T-helper 2 cell treated with Interferon-gamma antibody and Interleukin-4, amounts not matched to agents 5 μg/mL and 100 μg/mL, for 36 hours (primary cell): ENCODE results near the gene DEF6.

Experiments used
- DNase-seq: peaks from one replicate; pipeline ENCODE4 v3.0.0; 2021; ENCODE audit warnings: low spot score
- H3K27ac Mint-ChIP-seq: one replicate; pipeline ENCODE4 v1.8.0; 2021; ENCODE audit warnings: mild to moderate bottlenecking, mixed read lengths
- H3K27me3 Mint-ChIP-seq: one replicate; pipeline ENCODE4 v1.8.0; 2021; ENCODE audit warnings: low read depth, mixed read lengths
- H3K36me3 Mint-ChIP-seq: one replicate; pipeline ENCODE4 v1.8.0; 2021; ENCODE audit warnings: low read depth, mixed read lengths
- H3K4me1 Mint-ChIP-seq: one replicate; pipeline ENCODE4 v1.8.0; 2021; ENCODE audit warnings: low read depth, mixed read lengths
- H3K4me3 Mint-ChIP-seq: one replicate; pipeline ENCODE4 v1.8.0; 2022; ENCODE audit warnings: mild to moderate bottlenecking, moderate library complexity, mixed read lengths
- H3K9me3 Mint-ChIP-seq: one replicate; pipeline ENCODE4 v1.8.0; 2021; ENCODE audit warnings: mixed read lengths

Gene DEF6

DNA sequence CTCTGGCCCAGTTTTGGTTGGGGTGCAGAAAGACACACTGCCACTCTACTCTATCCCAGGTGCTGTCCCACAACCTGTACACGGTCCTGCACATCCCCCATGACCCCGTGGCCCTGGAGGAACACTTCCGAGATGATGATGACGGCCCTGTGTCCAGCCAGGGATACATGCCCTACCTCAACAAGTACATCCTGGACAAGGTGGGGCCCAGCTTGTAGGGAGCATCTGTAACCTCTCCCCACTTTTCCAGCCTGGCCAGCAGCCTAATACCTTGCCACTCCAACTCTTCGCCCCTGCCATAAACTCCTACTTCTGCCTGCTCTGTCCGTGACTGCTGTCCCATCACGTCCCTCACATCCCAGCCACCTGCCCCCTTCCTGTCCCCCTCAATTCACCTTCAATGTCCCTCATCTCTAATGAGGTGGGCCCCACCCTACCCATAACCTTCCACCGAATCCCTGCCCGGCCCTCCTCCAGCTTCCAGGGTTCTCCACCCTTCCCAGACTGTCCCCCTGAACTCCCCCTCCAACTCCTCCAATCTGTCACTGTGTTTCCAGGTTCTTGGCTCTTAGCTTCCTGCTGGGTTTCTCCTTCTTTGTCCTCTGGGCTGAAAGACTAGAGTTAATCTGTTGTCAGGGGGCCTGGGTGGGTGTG, 12.1 kb downstream of the DEF6 start:
- Mint-ChIP-seq H3K4me1 (peaks cover 68% of the 10 kb centered on the region), H3K27ac (peak overlapping the region; percentile 95), H3K4me3 (peak overlapping the region; percentile 73), H3K27me3 (no peaks in the 10 kb centered on the region), H3K36me3 (peaks cover 71% of the 10 kb centered on the region), H3K9me3 (no peaks in the 10 kb centered on the region)
- no peak for DNase-seq

DNA sequence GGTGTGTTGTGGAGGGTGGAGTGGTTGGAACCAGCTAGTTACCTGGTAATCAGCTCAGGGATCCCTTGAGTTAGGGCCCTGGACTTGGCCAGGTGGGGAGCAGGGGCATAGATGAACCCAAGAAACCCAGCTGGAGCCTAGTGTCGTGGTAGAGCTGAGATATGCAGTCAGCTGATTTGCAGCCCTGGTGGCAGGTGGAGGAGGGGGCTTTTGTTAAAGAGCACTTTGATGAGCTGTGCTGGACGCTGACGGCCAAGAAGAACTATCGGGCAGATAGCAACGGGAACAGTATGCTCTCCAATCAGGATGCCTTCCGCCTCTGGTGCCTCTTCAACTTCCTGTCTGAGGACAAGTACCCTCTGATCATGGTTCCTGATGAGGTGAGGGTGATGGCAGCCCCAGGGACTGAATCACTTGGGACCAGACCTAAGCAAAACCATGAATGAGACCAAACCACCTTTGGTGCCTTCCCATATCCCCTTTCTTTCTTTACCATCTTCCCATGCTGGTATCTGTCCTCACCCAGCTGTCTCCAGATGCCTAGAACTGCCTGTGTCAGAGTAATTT, 12.7 kb downstream of the DEF6 start:
- Mint-ChIP-seq H3K4me1 (peaks cover 74% of the 10 kb centered on the region), H3K27ac (peak overlapping the region; percentile 95), H3K9me3 (no peaks in the 10 kb centered on the region), H3K36me3 (peaks cover 76% of the 10 kb centered on the region), H3K4me3 (peak overlapping the region; percentile 73), H3K27me3 (no peaks in the 10 kb centered on the region)
- DNase-seq, result no peak

DNA sequence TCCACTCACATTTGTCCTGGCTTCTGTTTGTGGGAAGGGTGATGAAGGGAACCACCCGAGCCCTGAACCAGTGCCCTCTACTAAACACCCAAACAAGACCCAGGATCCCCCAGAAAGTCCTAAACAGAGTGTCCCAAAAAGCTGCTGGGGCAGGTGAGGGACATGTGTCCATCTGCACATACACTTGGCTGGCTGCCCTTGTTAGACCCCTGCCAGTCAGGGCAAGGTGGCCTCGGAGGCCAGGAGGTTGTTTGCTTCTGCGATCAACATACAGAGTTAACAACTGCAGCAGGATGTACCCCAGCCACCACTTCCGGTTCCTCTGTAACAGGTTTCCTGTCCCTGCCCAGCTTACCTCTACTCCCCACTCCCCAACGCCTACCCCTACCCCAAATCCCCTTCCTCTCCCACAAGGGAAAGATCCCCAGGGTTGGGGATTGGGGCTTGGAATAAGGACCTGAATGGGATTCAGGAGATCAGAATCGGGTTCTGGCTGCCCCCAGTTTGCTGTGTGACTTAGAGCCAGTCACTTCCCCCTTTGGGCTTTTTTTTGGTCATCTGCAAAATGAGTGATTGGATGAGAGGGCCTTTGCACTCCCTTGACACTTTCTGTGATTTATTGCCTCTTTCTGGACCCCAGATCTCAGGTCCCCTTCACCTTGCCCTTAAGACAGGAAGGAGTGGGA, 13.9 kb downstream of the DEF6 start:
- DNase-seq, result peak; percentile 42
- Mint-ChIP-seq H3K36me3 (peaks cover 84% of the 10 kb centered on the region), H3K27ac (peak overlapping the region; percentile 95), H3K27me3 (no peaks in the 10 kb centered on the region), H3K9me3 (no peaks in the 10 kb centered on the region), H3K4me1 (peaks cover 79% of the 10 kb centered on the region), H3K4me3 (peak overlapping the region; percentile 73)

DNA sequence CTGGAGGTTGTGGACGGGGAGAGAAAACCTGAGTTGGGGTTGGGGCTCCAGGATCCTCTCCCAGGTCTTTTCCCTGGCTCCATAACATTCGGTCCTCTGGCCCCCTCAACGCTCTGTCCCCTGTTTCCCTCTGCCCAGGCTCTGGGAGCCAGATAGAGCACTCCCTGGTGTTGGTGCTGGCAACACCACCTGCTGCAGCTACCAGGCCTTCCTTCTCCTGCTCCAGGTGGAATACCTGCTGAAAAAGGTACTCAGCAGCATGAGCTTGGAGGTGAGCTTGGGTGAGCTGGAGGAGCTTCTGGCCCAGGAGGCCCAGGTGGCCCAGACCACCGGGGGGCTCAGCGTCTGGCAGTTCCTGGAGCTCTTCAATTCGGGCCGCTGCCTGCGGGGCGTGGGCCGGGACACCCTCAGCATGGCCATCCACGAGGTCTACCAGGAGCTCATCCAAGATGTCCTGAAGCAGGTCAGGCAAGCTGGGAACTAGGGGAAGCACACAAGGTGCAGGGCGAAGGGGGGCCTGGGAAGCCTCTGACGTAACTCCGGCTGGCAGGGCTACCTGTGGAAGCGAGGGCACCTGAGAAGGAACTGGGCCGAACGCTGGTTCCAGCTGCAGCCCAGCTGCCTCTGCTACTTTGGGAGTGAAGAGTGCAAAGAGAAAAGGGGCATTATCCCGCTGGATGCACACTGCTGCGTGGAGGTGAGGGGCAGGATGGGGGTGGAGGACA, 14.6 kb downstream of the DEF6 start:
- Mint-ChIP-seq H3K4me1 (peaks cover 76% of the 10 kb centered on the region), H3K9me3 (no peaks in the 10 kb centered on the region), H3K4me3 (peak overlapping the region; percentile 73), H3K27ac (peak overlapping the region; percentile 95), H3K36me3 (peaks cover 84% of the 10 kb centered on the region), H3K27me3 (no peaks in the 10 kb centered on the region)
- DNase-seq, result no peak

DNA sequence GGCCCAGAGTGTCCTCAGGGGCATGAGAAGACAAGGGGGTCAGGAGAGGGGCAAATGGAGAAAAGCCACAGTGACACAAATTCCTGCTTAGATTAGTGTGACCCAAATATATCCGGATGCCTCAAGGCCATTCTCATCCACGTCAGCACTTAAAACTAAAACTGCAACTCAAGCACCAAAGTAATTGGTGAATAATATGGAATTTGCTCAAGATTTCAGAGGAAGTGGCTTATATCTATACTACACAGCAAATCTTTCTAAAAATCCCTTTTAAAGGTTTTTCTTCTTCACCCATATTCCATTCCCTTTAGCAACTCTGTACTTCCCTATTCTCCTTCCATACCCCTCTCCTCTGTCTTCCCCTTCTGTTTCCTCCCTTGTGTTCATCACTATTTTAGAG, 15.2 kb downstream of the DEF6 start:
- peak overlapping the region; percentile 73 for H3K4me3 Mint-ChIP-seq
- DNase-seq, result no peak
- no peaks in the 10 kb centered on the region for H3K27me3 Mint-ChIP-seq
- H3K36me3 Mint-ChIP-seq, result peaks cover 85% of the 10 kb centered on the region
- H3K9me3 Mint-ChIP-seq, result no peaks in the 10 kb centered on the region
- H3K4me1 Mint-ChIP-seq, result peaks cover 73% of the 10 kb centered on the region
- H3K27ac Mint-ChIP-seq, result peak overlapping the region; percentile 95

DNA sequence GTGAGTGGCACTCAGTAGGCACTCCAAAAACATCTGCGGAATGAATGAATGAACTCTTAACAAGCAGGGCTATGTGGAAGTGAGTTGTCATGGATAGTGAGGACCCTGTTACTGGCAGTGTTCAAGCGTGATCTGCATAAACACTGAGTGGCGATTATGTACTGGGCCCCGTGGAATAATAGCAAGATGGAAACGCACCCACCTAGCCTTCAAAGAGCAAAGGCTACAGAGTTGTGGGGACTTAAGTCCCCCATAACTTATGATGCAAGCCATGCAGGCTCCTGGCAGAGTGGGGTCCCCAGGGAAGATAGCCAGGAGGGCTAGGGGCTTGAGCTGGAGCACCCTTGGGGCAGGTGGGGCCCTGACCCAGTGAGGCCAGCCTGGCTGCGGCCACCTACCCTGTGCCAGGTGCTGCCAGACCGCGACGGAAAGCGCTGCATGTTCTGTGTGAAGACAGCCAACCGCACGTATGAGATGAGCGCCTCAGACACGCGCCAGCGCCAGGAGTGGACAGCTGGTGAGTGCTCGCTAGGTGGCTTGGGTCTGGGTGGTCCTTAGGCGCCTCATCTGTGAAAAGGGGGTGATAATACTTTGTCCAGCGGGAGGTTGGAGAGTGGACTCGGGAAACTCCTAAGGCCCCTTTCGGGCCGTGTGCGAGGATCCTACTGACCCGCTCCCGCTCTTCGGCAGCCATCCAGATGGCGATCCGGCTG, 20.0 kb downstream of the DEF6 start:
- peaks cover 86% of the 10 kb centered on the region for H3K36me3 Mint-ChIP-seq
- no peak overlapping the region for H3K4me3 Mint-ChIP-seq
- no peak for DNase-seq
- H3K27me3 Mint-ChIP-seq, result no peaks in the 10 kb centered on the region
- H3K27ac Mint-ChIP-seq, result no peak overlapping the region
- no peaks in the 10 kb centered on the region for H3K9me3 Mint-ChIP-seq
- peaks cover 33% of the 10 kb centered on the region for H3K4me1 Mint-ChIP-seq

DNA sequence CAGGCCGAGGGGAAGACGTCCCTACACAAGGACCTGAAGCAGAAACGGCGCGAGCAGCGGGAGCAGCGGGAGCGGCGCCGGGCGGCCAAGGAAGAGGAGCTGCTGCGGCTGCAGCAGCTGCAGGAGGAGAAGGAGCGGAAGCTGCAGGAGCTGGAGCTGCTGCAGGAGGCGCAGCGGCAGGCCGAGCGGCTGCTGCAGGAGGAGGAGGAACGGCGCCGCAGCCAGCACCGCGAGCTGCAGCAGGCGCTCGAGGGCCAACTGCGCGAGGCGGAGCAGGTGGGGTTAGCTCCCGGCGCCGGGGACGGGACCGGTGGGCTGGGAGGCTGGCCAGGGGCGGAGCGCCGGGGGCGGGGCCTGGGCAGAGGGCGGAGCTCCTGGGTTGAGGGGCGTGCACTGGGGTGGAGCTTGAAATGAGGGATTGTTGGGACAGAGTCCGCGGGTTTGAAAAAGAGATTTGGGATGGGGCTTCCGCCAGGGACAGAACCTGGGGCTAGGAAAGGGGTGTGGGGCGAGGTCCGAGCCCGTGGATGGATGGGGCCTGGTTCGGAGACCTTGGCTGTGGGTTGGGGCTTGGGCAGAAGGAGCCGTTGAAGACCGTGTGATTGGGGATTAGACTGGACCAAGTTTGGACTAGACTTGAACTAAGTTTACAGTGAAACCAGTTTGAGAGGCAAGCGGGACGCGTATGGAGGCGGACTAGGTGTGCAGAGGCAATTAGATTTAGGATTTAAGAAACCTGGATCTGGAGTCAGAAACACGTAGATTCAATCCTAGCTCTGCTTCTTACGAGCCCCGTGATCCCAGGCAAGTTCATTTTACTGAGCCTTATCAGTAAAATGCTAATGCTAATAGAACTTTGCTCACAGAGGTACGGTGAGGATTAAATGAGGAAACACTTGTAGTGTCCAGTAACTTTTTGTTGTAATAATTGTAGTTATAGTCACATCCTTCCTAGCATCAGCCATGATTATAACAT, 20.9 kb downstream of the DEF6 start:
- peaks cover 27% of the 10 kb centered on the region for H3K4me1 Mint-ChIP-seq
- no peaks in the 10 kb centered on the region for H3K27me3 Mint-ChIP-seq
- H3K9me3 Mint-ChIP-seq, result no peaks in the 10 kb centered on the region
- H3K27ac Mint-ChIP-seq, result no peak overlapping the region
- DNase-seq, result no peak
- H3K36me3 Mint-ChIP-seq, result peaks cover 83% of the 10 kb centered on the region
- no peak overlapping the region for H3K4me3 Mint-ChIP-seq

DNA sequence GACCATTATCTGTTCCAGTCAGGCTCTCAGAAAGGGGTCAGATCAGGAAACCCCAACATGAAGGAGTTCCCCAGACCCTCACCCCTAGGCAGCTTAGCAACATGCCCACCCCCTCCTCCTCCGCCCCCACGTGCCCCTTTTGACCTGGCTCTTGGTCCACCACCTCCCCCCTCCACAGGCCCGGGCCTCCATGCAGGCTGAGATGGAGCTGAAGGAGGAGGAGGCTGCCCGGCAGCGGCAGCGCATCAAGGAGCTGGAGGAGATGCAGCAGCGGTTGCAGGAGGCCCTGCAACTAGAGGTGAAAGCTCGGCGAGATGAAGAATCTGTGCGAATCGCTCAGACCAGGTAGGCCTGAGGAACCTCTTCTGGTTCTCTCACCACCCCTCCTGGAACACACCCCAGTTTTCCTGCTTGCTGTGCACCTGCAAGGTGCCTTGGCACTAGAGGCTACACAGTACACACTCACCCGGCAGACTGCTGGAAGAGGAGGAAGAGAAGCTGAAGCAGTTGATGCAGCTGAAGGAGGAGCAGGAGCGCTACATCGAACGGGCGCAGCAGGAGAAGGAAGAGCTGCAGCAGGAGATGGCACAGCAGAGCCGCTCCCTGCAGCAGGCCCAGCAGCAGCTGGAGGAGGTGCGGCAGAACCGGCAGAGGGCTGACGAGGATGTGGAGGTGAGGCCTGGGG, 21.9 kb downstream of the DEF6 start:
- no peaks in the 10 kb centered on the region for H3K9me3 Mint-ChIP-seq
- no peak overlapping the region for H3K27ac Mint-ChIP-seq
- H3K4me3 Mint-ChIP-seq, result no peak overlapping the region
- no peak for DNase-seq
- H3K4me1 Mint-ChIP-seq, result peaks cover 21% of the 10 kb centered on the region
- H3K36me3 Mint-ChIP-seq, result peaks cover 76% of the 10 kb centered on the region
- no peaks in the 10 kb centered on the region for H3K27me3 Mint-ChIP-seq

DNA sequence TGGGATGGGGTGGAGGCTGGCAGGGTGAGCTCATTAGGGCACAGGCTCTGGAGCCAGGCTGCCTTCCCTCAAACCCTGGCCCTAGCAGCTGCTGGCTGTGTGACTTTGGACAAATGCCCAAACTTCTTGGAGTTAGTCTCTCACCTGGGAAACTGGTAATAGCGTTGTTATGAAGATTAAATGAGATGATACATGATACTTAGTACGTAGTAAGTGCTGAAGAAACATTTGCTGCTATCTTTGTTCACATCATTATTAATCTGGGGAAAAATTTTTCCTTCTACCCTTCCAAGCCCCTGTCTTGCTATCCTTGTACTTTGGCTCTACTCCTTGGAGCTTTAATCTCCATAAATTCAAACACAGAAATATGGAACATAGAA, 22.4 kb downstream of the DEF6 start:
- H3K36me3 Mint-ChIP-seq, result peaks cover 75% of the 10 kb centered on the region
- no peak overlapping the region for H3K4me3 Mint-ChIP-seq
- no peak for DNase-seq
- H3K27ac Mint-ChIP-seq, result no peak overlapping the region
- no peaks in the 10 kb centered on the region for H3K9me3 Mint-ChIP-seq
- no peaks in the 10 kb centered on the region for H3K27me3 Mint-ChIP-seq
- peaks cover 16% of the 10 kb centered on the region for H3K4me1 Mint-ChIP-seq

DNA sequence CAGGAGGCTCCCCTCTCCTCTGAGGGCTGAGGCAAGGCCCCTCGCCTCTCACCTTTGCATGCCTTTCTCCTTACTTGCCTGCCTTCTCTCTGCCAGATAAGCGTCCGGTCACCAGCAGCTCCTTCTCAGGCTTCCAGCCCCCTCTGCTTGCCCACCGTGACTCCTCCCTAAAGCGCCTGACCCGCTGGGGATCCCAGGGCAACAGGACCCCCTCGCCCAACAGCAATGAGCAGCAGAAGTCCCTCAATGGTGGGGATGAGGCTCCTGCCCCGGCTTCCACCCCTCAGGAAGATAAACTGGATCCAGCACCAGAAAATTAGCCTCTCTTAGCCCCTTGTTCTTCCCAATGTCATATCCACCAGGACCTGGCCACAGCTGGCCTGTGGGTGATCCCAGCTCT, 23.5 kb downstream of the DEF6 start:
- DNase-seq, result no peak
- Mint-ChIP-seq H3K4me1 (peaks cover 11% of the 10 kb centered on the region), H3K9me3 (no peaks in the 10 kb centered on the region), H3K27me3 (no peaks in the 10 kb centered on the region), H3K4me3 (no peak overlapping the region), H3K36me3 (peaks cover 69% of the 10 kb centered on the region), H3K27ac (no peak overlapping the region)

DNA sequence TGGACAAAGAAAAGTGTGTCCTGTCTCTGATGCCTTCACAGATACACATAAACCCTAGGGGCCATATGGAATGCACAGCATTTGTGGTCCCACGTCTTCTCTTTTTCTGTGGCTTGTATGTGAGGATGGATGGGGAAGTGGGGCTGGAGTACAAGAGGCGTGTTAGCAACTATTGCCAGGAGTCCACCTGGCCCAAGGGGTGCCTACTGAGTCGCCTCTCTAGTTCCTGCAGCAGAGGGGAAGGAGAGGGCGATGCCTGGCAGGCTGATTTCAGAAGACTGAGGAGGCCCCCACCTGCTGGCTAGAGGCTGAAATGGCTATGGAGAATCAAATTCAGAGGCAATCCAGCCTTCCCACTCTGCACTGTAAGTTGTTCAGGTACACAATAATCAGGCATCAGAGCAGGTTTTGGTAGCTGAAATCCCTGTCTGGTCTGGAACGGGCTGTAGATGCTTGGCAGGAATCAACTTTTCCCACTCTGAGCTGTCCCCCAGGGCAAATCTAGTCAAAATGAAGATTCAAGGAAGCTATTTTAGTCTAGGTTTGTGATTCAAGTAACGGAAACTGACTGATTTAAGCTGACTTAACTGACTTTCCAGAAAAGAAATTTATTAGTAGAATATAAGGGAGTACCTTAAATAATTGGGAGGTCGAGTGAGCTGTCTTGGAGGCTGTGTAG, 29.9 kb downstream of the DEF6 start:
- peaks cover 31% of the 10 kb centered on the region for H3K36me3 Mint-ChIP-seq
- H3K9me3 Mint-ChIP-seq, result no peaks in the 10 kb centered on the region
- H3K27ac Mint-ChIP-seq, result peak overlapping the region; percentile 84
- H3K4me1 Mint-ChIP-seq, result peaks cover 18% of the 10 kb centered on the region
- H3K27me3 Mint-ChIP-seq, result no peaks in the 10 kb centered on the region
- H3K4me3 Mint-ChIP-seq, result peak overlapping the region; percentile 45
- peak; percentile 54 for DNase-seq

DNA sequence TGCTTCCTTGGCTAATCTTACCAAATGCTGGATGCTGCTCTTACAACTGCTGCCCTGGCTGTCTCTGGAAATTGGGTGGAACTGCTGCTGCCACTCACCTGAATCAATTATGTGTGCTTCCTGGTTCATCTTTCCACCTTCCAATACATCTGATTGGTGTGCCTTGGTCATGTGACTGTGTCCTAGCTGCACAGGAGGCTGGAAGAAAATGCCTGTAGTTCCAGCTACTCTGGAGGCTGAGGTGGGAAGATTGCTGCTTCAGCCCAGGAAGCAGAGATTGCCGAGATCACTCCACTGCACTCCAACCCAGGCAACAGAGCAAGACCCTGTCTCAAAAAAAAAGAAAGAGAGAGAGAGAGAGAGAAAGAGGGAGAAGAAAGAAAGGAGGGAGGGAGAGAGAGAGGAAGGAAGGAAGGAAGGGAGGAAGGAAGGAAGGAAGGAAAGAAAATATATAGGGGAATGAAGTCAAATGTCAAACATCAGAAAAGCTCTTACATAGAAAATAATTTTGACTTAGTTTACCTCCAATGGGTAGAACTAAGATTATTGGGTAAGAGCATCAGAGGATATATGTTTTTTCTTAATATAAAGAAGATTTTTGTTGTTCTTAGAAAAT, 30.6 kb downstream of the DEF6 start:
- no peaks in the 10 kb centered on the region for H3K27me3 Mint-ChIP-seq
- peaks cover 33% of the 10 kb centered on the region for H3K36me3 Mint-ChIP-seq
- peaks cover 3% of the 10 kb centered on the region for H3K9me3 Mint-ChIP-seq
- no peak overlapping the region for H3K27ac Mint-ChIP-seq
- no peak overlapping the region for H3K4me3 Mint-ChIP-seq
- peaks cover 18% of the 10 kb centered on the region for H3K4me1 Mint-ChIP-seq
- no peak for DNase-seq
